GM21447 (cell line): ENCODE results near the gene RBM7.

Experiments
- ATAC-seq: cut with Tn5 transposase; IDR thresholded peaks from one replicate; pipeline ENCODE4 v1.9.1; 2021; ENCODE audit not compliant: unreplicated experiment

Gene RBM7

GRCh38 chr11:114447444-114447843, 47.0 kb downstream of the RBM7 start:
- no peak for ATAC-seq

- ATAC-seq = no peak
These were observed 47.4 kb downstream of the RBM7 start for GRCh38 chr11:114447892-114448291.

- no peak for ATAC-seq
These were observed 48.5 kb downstream of the RBM7 start for GRCh38 chr11:114448749-114449482.

GRCh38 chr11:114449845-114450244, 49.4 kb downstream of the RBM7 start:
- no peak for ATAC-seq

GRCh38 chr11:114452399-114452798, 51.9 kb downstream of the RBM7 start:
- no peak for ATAC-seq
